WTC11 (cell line): ENCODE measurements around the gene OTUD3. TPM values are rescaled to one million over a fixed set of nuclear protein-coding genes. Genes with fewer than 3 reads are reported as not detected.

Experiments
- ATAC-seq: fragments of 200-7000 bp; cut with Tn5 transposase; 2 replicates; pipeline ENCODE4 v1.10.0; 2021; ENCODE audit warnings: mild to moderate bottlenecking, moderate library complexity
- CTCF ChIA-PET: fragments of 300-600 bp; sonication (Branson Sonifier 250); formaldehyde crosslinking; loops from one replicate; lab custom pipeline; 2021; ENCODE audit warnings: antibody characterized with exemption; lab: Charles Lee
- POLR2A ChIA-PET: fragments of 350-600 bp; sonication (Branson Sonifier 250); formaldehyde crosslinking; loops from one replicate; lab custom pipeline; 2021; ENCODE audit warnings: antibody characterized with exemption; lab: Charles Lee
- DNase-seq: peaks from one replicate; pipeline ENCODE4 v3.0.0; 2021; ENCODE audit warnings: low spot score
- H3K27ac Mint-ChIP-seq: 2 replicates; pipeline ENCODE4 v1.8.0; 2021; ENCODE audit warnings: mixed read lengths
- H3K27me3 Mint-ChIP-seq: 2 replicates; pipeline ENCODE4 v1.8.0; 2021; ENCODE audit warnings: low read depth, mild to moderate bottlenecking, moderate library complexity, mixed read lengths
- H3K36me3 Mint-ChIP-seq: 2 replicates; pipeline ENCODE4 v1.8.0; 2021; ENCODE audit warnings: mixed read lengths
- H3K4me1 Mint-ChIP-seq: 2 replicates; pipeline ENCODE4 v1.8.0; 2022; ENCODE audit warnings: mixed read lengths
- H3K4me3 Mint-ChIP-seq: 2 replicates; pipeline ENCODE4 v1.8.0; 2021; ENCODE audit warnings: mild to moderate bottlenecking, moderate library complexity, mixed read lengths
- H3K9me3 Mint-ChIP-seq: 2 replicates; pipeline ENCODE4 v1.8.0; 2021; ENCODE audit warnings: mixed read lengths
- ARID4B ChIP-seq: sonication (generic); formaldehyde crosslinking; IDR thresholded peaks from 2 replicates; pipeline ENCODE4 v1.8.0; 2023; ENCODE audit warnings: missing genetic modification reagents, mild to moderate bottlenecking, borderline replicate concordance
- ATF1 ChIP-seq: sonication (generic); formaldehyde crosslinking; IDR thresholded peaks from 2 replicates; pipeline ENCODE4 v1.8.1; 2023; ENCODE audit warnings: mild to moderate bottlenecking, moderate library complexity, missing genetic modification reagents
- ATF6 ChIP-seq: sonication (generic); formaldehyde crosslinking; IDR thresholded peaks from 2 replicates; pipeline ENCODE4 v1.8.1; 2023; ENCODE audit warnings: mild to moderate bottlenecking, missing genetic modification reagents
- CREB1 ChIP-seq: sonication (generic); formaldehyde crosslinking; IDR thresholded peaks from 2 replicates; pipeline ENCODE4 v1.8.0; 2023; ENCODE audit warnings: mild to moderate bottlenecking, missing genetic modification reagents
- CTCF ChIP-seq: fragments of 200-600 bp; IDR thresholded peaks from 2 replicates; pipeline ENCODE4 v1.8.0; 2022; ENCODE audit warnings: antibody characterized with exemption
- FOXK1 ChIP-seq: sonication (generic); formaldehyde crosslinking; IDR thresholded peaks from 2 replicates; pipeline ENCODE4 v1.8.0; 2022; ENCODE audit warnings: mild to moderate bottlenecking, moderate library complexity, missing genetic modification reagents
- GRHL2 ChIP-seq: fragments of 250-450 bp; sonication (Bioruptor Pico); IDR thresholded peaks from 2 replicates; pipeline ENCODE4 v1.8.0; 2022; ENCODE audit warnings: mild to moderate bottlenecking, moderate library complexity; ENCODE audit not compliant: insufficient replicate concordance, severe bottlenecking
- MLX ChIP-seq: sonication (generic); formaldehyde crosslinking; IDR thresholded peaks from 2 replicates; pipeline ENCODE4 v1.8.1; 2023; ENCODE audit warnings: mild to moderate bottlenecking, missing genetic modification reagents, moderate library complexity
- MYBL2 ChIP-seq: sonication (generic); formaldehyde crosslinking; IDR thresholded peaks from 2 replicates; pipeline ENCODE4 v1.8.1; 2023; ENCODE audit warnings: mild to moderate bottlenecking, moderate library complexity, missing genetic modification reagents
- NR3C1 ChIP-seq: sonication (generic); formaldehyde crosslinking; conservative IDR thresholded peaks from 2 replicates; pipeline ENCODE4 v1.8.1; 2023; ENCODE audit warnings: low read depth, mild to moderate bottlenecking, missing genetic modification reagents
- OVOL2 ChIP-seq: fragments of 250-450 bp; sonication (Bioruptor Pico); IDR thresholded peaks from 2 replicates; pipeline ENCODE4 v1.9.0; 2021; ENCODE audit warnings: mild to moderate bottlenecking, borderline replicate concordance
- SMAD4 ChIP-seq: sonication (generic); formaldehyde crosslinking; IDR thresholded peaks from 2 replicates; pipeline ENCODE4 v1.8.0; 2022; ENCODE audit warnings: mild to moderate bottlenecking, missing genetic modification reagents
- TEAD1 ChIP-seq: sonication (generic); formaldehyde crosslinking; IDR thresholded peaks from 2 replicates; pipeline ENCODE4 v1.8.0; 2022; ENCODE audit warnings: mild to moderate bottlenecking, missing genetic modification reagents
- TEAD4 ChIP-seq: sonication (generic); formaldehyde crosslinking; IDR thresholded peaks from 2 replicates; pipeline ENCODE4 v1.8.0; 2022; ENCODE audit warnings: mild to moderate bottlenecking, missing genetic modification reagents
- USF2 ChIP-seq: sonication (generic); formaldehyde crosslinking; IDR thresholded peaks from 2 replicates; pipeline ENCODE4 v1.8.1; 2023; ENCODE audit warnings: mild to moderate bottlenecking, missing genetic modification reagents, moderate library complexity
- ZNF232 ChIP-seq: sonication (generic); formaldehyde crosslinking; IDR thresholded peaks from 2 replicates; pipeline ENCODE4 v1.8.0; 2022; ENCODE audit warnings: mild to moderate bottlenecking, missing genetic modification reagents
- ZNF423 ChIP-seq: fragments of 250-450 bp; sonication (Bioruptor Pico); IDR thresholded peaks from 2 replicates; pipeline ENCODE4 v2.1.2; 2022; ENCODE audit warnings: mild to moderate bottlenecking, moderate library complexity
- total RNA-seq: library from RNA; stranded (reverse); gene quantifications from 3 replicates; pipeline ENCODE4 v1.2.3, GENCODE V29; 2021

OTUD3 gene
- total RNA-seq, 1 experiment from 2014 or later: 16.1 TPM

GRCh38 chr1:19909971-19910370 lies 27.8 kb downstream of the OTUD3 start:
- POLR2A ChIA-PET: interaction anchor here (0.5 kb wide), 1 partner anchor 90 kb away, joined by 3 read pairs; no protein-coding TSS in a partner anchor
- Mint-ChIP-seq H3K27ac (no peak overlapping the region), H3K4me3 (no peak overlapping the region), H3K4me1 (no peaks in the 10 kb centered on the region), H3K9me3 (no peaks in the 10 kb centered on the region), H3K27me3 (no peaks in the 10 kb centered on the region), H3K36me3 (peaks cover 73% of the 10 kb centered on the region)
- CTCF ChIA-PET: interaction anchor here (0.7 to 1.5 kb wide), 3 partner anchors 28 to 303 kb away, joined by 3 read pairs; partner anchors contain the start of gene OTUD3
- TF ChIP-seq ATF6 (CRISPR knock-in tag) (no peak), ZNF423 (CRISPR knock-in tag) (no peak), FOXK1 (no peak), MYBL2 (CRISPR knock-in tag) (no peak), SMAD4 (no peak), NR3C1 (CRISPR knock-in tag) (no peak), TEAD1 (CRISPR knock-in tag) (no peak), ARID4B (CRISPR knock-in tag) (no peak), CREB1 (CRISPR knock-in tag) (no peak), ZNF232 (CRISPR knock-in tag) (no peak), USF2 (CRISPR knock-in tag) (no peak), TEAD4 (CRISPR knock-in tag) (no peak), CTCF (no peak), GRHL2 (CRISPR knock-in tag) (no peak), OVOL2 (CRISPR knock-in tag) (no peak), MLX (no peak), ATF1 (CRISPR knock-in tag) (no peak)
- ATAC-seq (no peak), DNase-seq (no peak)
